IPS-18a (cell line): ENCODE measurements around the gene GATC.

ENCODE experiments used
- H3K27ac ChIP-seq: one replicate; pipeline ENCODE4 v1.5.1; 2013; ENCODE audit warnings: low read length
- H3K27me3 ChIP-seq: one replicate; pipeline ENCODE4 v1.6.1; 2013; ENCODE audit warnings: mild to moderate bottlenecking, low read length; ENCODE audit not compliant: control insufficient read depth, insufficient read depth
- H3K36me3 ChIP-seq: one replicate; pipeline ENCODE4 v1.6.1; 2013; ENCODE audit warnings: low read depth, low read length; ENCODE audit not compliant: control insufficient read depth
- H3K4me1 ChIP-seq: one replicate; pipeline ENCODE4 v1.6.1; 2013; ENCODE audit warnings: low read depth, low read length; ENCODE audit not compliant: control insufficient read depth
- H3K4me3 ChIP-seq: one replicate; pipeline ENCODE4 v1.5.1; 2013; ENCODE audit warnings: low read length
- H3K9ac ChIP-seq: one replicate; pipeline ENCODE4 v1.6.1; 2013; ENCODE audit warnings: mild to moderate bottlenecking, low read length, moderate library complexity
- H3K9me3 ChIP-seq: one replicate; pipeline ENCODE4 v1.6.1; 2013; ENCODE audit warnings: low read depth, low read length; ENCODE audit not compliant: control insufficient read depth

GATC gene

GRCh38 chr12:120445911-120446843 is at the start of gene GATC, which contains the start of gene TRIAP1:
TSS of gene GATC (plus strand) at chr12:120446444. CDS start at chr12:120446481, 37 bp downstream.
TSS of gene TRIAP1 (minus strand) at chr12:120446384. CDS start at chr12:120446372, 12 bp downstream.
- H3K27ac ChIP-seq, result peak within 1 kb of the TSS; percentile 86
- peaks cover 43% of the 10 kb centered on the region for H3K36me3 ChIP-seq
- H3K27me3 ChIP-seq, result no peaks in the 10 kb centered on the region
- no peaks in the 10 kb centered on the region for H3K4me1 ChIP-seq
- no peaks in the 10 kb centered on the region for H3K9me3 ChIP-seq
- H3K4me3 ChIP-seq, result peak within 1 kb of the TSS; percentile 92
- peak within 1 kb of the TSS; percentile 85 for H3K9ac ChIP-seq

- no peaks in the 10 kb centered on the region for H3K9me3 ChIP-seq
- no peak overlapping the region for H3K4me3 ChIP-seq
- no peak overlapping the region for H3K9ac ChIP-seq
- peaks cover 16% of the 10 kb centered on the region for H3K4me1 ChIP-seq
- H3K27ac ChIP-seq, result no peak overlapping the region
- H3K36me3 ChIP-seq, result no peaks in the 10 kb centered on the region
- H3K27me3 ChIP-seq, result no peaks in the 10 kb centered on the region
Observed at GRCh38 chr12:120397824-120398540, 48.3 kb upstream of the GATC start.

- H3K4me3 ChIP-seq, result no peak overlapping the region
- no peak overlapping the region for H3K9ac ChIP-seq
- H3K36me3 ChIP-seq, result no peaks in the 10 kb centered on the region
- no peaks in the 10 kb centered on the region for H3K9me3 ChIP-seq
- no peaks in the 10 kb centered on the region for H3K27me3 ChIP-seq
- peaks cover 11% of the 10 kb centered on the region for H3K4me1 ChIP-seq
- H3K27ac ChIP-seq, result no peak overlapping the region
Observed at GRCh38 chr12:120399531-120399930, 46.7 kb upstream of the GATC start.

- Histone ChIP-seq H3K27me3 (no peaks in the 10 kb centered on the region), H3K9ac (no peak overlapping the region), H3K9me3 (no peaks in the 10 kb centered on the region), H3K27ac (no peak overlapping the region), H3K4me1 (peaks cover 8% of the 10 kb centered on the region), H3K4me3 (no peak overlapping the region), H3K36me3 (no peaks in the 10 kb centered on the region)
Observed at GRCh38 chr12:120402217-120402616, 44.0 kb upstream of the GATC start.

- Histone ChIP-seq H3K27me3 (no peaks in the 10 kb centered on the region), H3K4me3 (no peak overlapping the region), H3K9me3 (no peaks in the 10 kb centered on the region), H3K4me1 (peaks cover 8% of the 10 kb centered on the region), H3K9ac (no peak overlapping the region), H3K36me3 (no peaks in the 10 kb centered on the region), H3K27ac (no peak overlapping the region)
Observed at GRCh38 chr12:120403869-120404268, 42.4 kb upstream of the GATC start.

GRCh38 chr12:120404271-120404670 is 42.0 kb upstream of the GATC start:
- Histone ChIP-seq H3K9me3 (no peaks in the 10 kb centered on the region), H3K4me3 (no peak overlapping the region), H3K9ac (no peak overlapping the region), H3K27ac (no peak overlapping the region), H3K4me1 (peaks cover 8% of the 10 kb centered on the region), H3K36me3 (no peaks in the 10 kb centered on the region), H3K27me3 (no peaks in the 10 kb centered on the region)

GRCh38 chr12:120406069-120406468 is 40.2 kb upstream of the GATC start:
- Histone ChIP-seq H3K9ac (no peak overlapping the region), H3K9me3 (no peaks in the 10 kb centered on the region), H3K36me3 (no peaks in the 10 kb centered on the region), H3K27me3 (no peaks in the 10 kb centered on the region), H3K27ac (no peak overlapping the region), H3K4me1 (peaks cover 8% of the 10 kb centered on the region), H3K4me3 (no peak overlapping the region)

GRCh38 chr12:120406553-120406952 is 39.7 kb upstream of the GATC start:
- no peak overlapping the region for H3K4me3 ChIP-seq
- H3K9ac ChIP-seq, result no peak overlapping the region
- H3K27ac ChIP-seq, result no peak overlapping the region
- H3K36me3 ChIP-seq, result no peaks in the 10 kb centered on the region
- no peaks in the 10 kb centered on the region for H3K9me3 ChIP-seq
- no peaks in the 10 kb centered on the region for H3K27me3 ChIP-seq
- peaks cover 8% of the 10 kb centered on the region for H3K4me1 ChIP-seq

GRCh38 chr12:120408771-120409170 is 37.5 kb upstream of the GATC start:
- Histone ChIP-seq H3K9me3 (no peaks in the 10 kb centered on the region), H3K27ac (no peak overlapping the region), H3K4me3 (no peak overlapping the region), H3K27me3 (no peaks in the 10 kb centered on the region), H3K9ac (no peak overlapping the region), H3K4me1 (peaks cover 8% of the 10 kb centered on the region), H3K36me3 (no peaks in the 10 kb centered on the region)

GRCh38 chr12:120412421-120412820 is 33.8 kb upstream of the GATC start:
- peaks cover 9% of the 10 kb centered on the region for H3K4me1 ChIP-seq
- H3K27ac ChIP-seq, result no peak overlapping the region
- H3K9me3 ChIP-seq, result no peaks in the 10 kb centered on the region
- no peak overlapping the region for H3K9ac ChIP-seq
- no peaks in the 10 kb centered on the region for H3K36me3 ChIP-seq
- H3K27me3 ChIP-seq, result no peaks in the 10 kb centered on the region
- H3K4me3 ChIP-seq, result no peak overlapping the region

GRCh38 chr12:120413901-120414695 is 32.1 kb upstream of the GATC start:
- H3K36me3 ChIP-seq, result no peaks in the 10 kb centered on the region
- peaks cover 9% of the 10 kb centered on the region for H3K4me1 ChIP-seq
- no peaks in the 10 kb centered on the region for H3K9me3 ChIP-seq
- peak overlapping the region; percentile 13 for H3K4me3 ChIP-seq
- no peaks in the 10 kb centered on the region for H3K27me3 ChIP-seq
- H3K9ac ChIP-seq, result peak overlapping the region; percentile 67
- H3K27ac ChIP-seq, result peak overlapping the region; percentile 67
